Uterus (tissue), 4 donors: Measurements from ENCODE around the gene SDK2. TPM values are rescaled to one million over a fixed set of nuclear protein-coding genes. Genes with fewer than 3 reads are reported as not detected.

ENCODE experiments used
- DNase-seq, 2 donors: peaks; one replicate each; pipeline ENCODE4 v3.0.0-alpha.2; 2019 to 2020
- H3K27ac ChIP-seq, 2 donors: fragments of 200-600 bp; sonication (generic); 1 replicate in 1 of 2; 2 replicates in 1 of 2; pipeline ENCODE4 v1.5.1; 2016 to 2018
- H3K27me3 ChIP-seq, 2 donors: fragments of 200-600 bp; sonication (generic); one replicate each; pipeline ENCODE4 v1.5.1; 2018 to 2019; ENCODE audit warnings: control low read depth in 1 of 2
- H3K36me3 ChIP-seq, 2 donors: fragments of 200-600 bp; sonication (generic); one replicate each; pipeline ENCODE4 v1.5.1; 2019; ENCODE audit warnings: control low read depth in 1 of 2
- H3K4me1 ChIP-seq, 2 donors: fragments of 200-600 bp; sonication (generic); one replicate each; pipeline ENCODE4 v1.5.1; 2018 to 2019; ENCODE audit warnings: control low read depth in 1 of 2
- H3K4me3 ChIP-seq, 2 donors: fragments of 200-600 bp; sonication (generic); 1 replicate in 1 of 2; 2 replicates in 1 of 2; pipeline ENCODE4 v1.5.1; 2018 to 2019; ENCODE audit warnings: mild to moderate bottlenecking in 1 of 2
- H3K9me3 ChIP-seq, 2 donors: fragments of 200-600 bp; sonication (generic); one replicate each; pipeline ENCODE4 v1.5.1; 2019; ENCODE audit warnings: control low read depth in 1 of 2
- CTCF ChIP-seq, 4 experiments: fragments of 200-600 bp in 2 of 4; fragments of 450-650 bp in 2 of 4; sonication (generic) in 2 of 4; IDR thresholded peaks; one replicate each; pipeline ENCODE4 v1.5.1; 2016 to 2019; ENCODE audit warnings: antibody characterized with exemption in 4 of 4, mild to moderate bottlenecking in 2 of 4, moderate library complexity in 1 of 4
- POLR2A ChIP-seq, 2 donors: fragments of 450-650 bp; IDR thresholded peaks; one replicate each; pipeline ENCODE4 v1.6.1; 2016; ENCODE audit warnings: antibody characterized with exemption in 2 of 2, mild to moderate bottlenecking in 1 of 2, moderate library complexity in 1 of 2
- intact Hi-C: fragments of 100-400 bp; cut with DNase I; formaldehyde crosslinking; loops from one replicate; pipeline ENCODE4 v1.15.1; 2023; ENCODE audit warnings: low total_unique reads
- total RNA-seq, 4 donors: library from RNA; depleted of rRNA in 3 of 4; stranded (reverse); fragments of >200 nt in 3 of 4; gene quantifications; one replicate each; pipeline versions ENCODE4 v1.1.0 to v1.2.4, GENCODE V29; 2014 to 2023
- donor health status: DM: yes; HTN: yes; CAD: no.

The SDK2 gene
- total RNA-seq, 4 donors from 2014 or later, result 1.1 to 5.0 TPM; not detected in 2

- no peaks in the 10 kb centered on the region for H3K9me3 ChIP-seq
- H3K27ac ChIP-seq, result no peak overlapping the region
- H3K4me3 ChIP-seq, result no peak overlapping the region
- intact Hi-C loops, result no loop called here
- no peak for DNase-seq
- no peak for TF ChIP-seq POLR2A (IDR thresholded peaks at IDR 0.05)
- no peaks in the 10 kb centered on the region for H3K27me3 ChIP-seq
- H3K36me3 ChIP-seq, result no peaks in the 10 kb centered on the region
- no peaks in the 10 kb centered on the region for H3K4me1 ChIP-seq
Measured at GRCh38 chr17:73560661-73561060, 83.6 kb downstream of the SDK2 start.

- no peaks in the 10 kb centered on the region for H3K9me3 ChIP-seq
- H3K27ac ChIP-seq, result no peak overlapping the region
- DNase-seq, result no peak
- no peaks in the 10 kb centered on the region for H3K27me3 ChIP-seq
- intact Hi-C loops, result no loop called here
- no peak for TF ChIP-seq POLR2A (IDR thresholded peaks at IDR 0.05)
- TF ChIP-seq CTCF (IDR thresholded peaks at IDR 0.05), result no peak
- H3K36me3 ChIP-seq, result no peaks in the 10 kb centered on the region
- H3K4me1 ChIP-seq, result no peaks in the 10 kb centered on the region
- no peak overlapping the region for H3K4me3 ChIP-seq
Measured at GRCh38 chr17:73559532-73559931, 84.7 kb downstream of the SDK2 start.

- H3K36me3 ChIP-seq, result no peaks in the 10 kb centered on the region
- H3K9me3 ChIP-seq, result no peaks in the 10 kb centered on the region
- no peaks in the 10 kb centered on the region for H3K27me3 ChIP-seq
- DNase-seq, result no peak
- H3K4me3 ChIP-seq, result no peak overlapping the region
- no peaks in the 10 kb centered on the region for H3K4me1 ChIP-seq
- intact Hi-C loops, result no loop called here
- no peak overlapping the region for H3K27ac ChIP-seq
- TF ChIP-seq POLR2A (IDR thresholded peaks at IDR 0.05) (no peak), CTCF (IDR thresholded peaks at IDR 0.05) (no peak)
Measured at GRCh38 chr17:73555199-73555960, 88.9 kb downstream of the SDK2 start.

- intact Hi-C loops, result no loop called here
- no peak overlapping the region for H3K27ac ChIP-seq
- H3K27me3 ChIP-seq, result no peaks in the 10 kb centered on the region
Measured at GRCh38 chr17:73554498-73554897, 89.7 kb downstream of the SDK2 start.

GRCh38 chr17:73553311-73553710 is 90.9 kb downstream of the SDK2 start:
- Histone ChIP-seq H3K27me3 (no peaks in the 10 kb centered on the region), H3K36me3 (no peaks in the 10 kb centered on the region)

More at GRCh38 chr17:73554498-73554897, 89.7 kb downstream of the SDK2 start:
- no peak for TF ChIP-seq CTCF (IDR thresholded peaks at IDR 0.05)
- TF ChIP-seq POLR2A (IDR thresholded peaks at IDR 0.05), result no peak
- no peaks in the 10 kb centered on the region for H3K36me3 ChIP-seq
- no peak overlapping the region for H3K4me3 ChIP-seq
- DNase-seq, result no peak
- H3K4me1 ChIP-seq, result no peaks in the 10 kb centered on the region
- no peaks in the 10 kb centered on the region for H3K9me3 ChIP-seq

More at GRCh38 chr17:73553311-73553710, 90.9 kb downstream of the SDK2 start:
- H3K27ac ChIP-seq, result no peak overlapping the region
- no peaks in the 10 kb centered on the region for H3K9me3 ChIP-seq
- no peak for DNase-seq
- no peak overlapping the region for H3K4me3 ChIP-seq
- H3K4me1 ChIP-seq, result no peaks in the 10 kb centered on the region
- TF ChIP-seq CTCF (IDR thresholded peaks at IDR 0.05), result no peak
- no peak for TF ChIP-seq POLR2A (IDR thresholded peaks at IDR 0.05)
- intact Hi-C loops, result no loop called here
